Measurements from ENCODE around the gene CD300LD.

CD300LD gene

DNA sequence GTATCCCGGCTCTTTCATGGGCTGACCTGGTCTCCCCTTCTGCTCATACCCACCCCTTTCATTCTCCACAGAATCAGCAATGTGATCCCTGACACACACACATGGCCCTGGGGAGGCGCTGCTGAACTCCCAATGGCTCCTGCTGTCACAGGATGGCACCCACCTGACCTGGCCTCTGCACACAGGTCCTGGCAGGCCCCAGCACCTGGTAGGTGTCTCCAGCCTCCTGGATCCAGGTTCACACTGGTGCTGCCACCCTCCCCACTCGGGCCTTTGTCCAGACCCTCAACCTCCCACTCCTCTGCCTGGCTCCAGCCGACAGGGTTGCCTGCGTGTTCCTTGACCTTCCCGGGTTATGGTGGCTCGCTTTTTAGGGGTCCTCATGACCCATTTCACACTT lies 44.8 kb downstream of the CD300LD start:
- DNase-seq (ENCODE audit: extremely low spot score, insufficient read length, low read depth) (no peak), FAIRE-seq (no peak)

DNA sequence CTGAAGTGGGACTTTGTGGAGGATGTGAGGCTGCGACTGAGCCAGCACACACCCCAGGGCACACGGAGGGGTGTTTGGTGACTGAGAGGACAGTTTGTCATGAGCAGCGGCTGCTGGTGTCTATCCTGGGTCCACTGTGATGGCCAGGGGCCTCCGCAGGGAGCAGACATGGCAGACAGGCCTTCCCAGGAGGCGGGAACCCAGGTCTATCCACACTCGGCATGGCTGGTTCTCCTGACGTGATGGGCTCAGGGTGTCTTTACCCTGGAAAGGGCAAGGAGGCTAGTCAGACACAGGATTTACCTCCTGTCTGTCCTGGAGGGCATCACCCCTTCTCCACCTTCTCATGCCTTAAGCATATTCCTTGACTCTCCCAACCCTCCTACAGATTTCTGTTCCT lies 45.5 kb downstream of the CD300LD start:
- DNase-seq (ENCODE audit: extremely low spot score, insufficient read length, low read depth) (no peak), FAIRE-seq (no peak)

DNA sequence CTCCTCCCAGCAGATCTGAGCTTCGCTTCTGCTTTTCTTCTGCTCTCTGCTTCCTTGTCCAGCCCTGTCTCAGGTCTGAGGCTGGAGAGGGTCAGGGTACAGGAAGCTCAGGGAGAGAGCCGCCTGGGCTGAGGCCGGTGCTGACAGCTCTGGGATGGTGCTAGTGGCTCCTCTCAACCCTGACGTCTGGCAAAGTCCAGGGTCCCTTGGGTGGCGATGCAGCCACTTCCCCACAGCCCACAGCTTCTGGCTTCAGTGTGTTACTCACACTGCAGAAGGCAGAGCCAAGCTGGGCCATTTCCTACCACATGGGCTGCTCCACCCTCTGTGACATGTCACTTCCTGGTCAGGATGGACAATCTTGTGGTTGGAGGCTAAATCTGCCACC lies 46.2 kb downstream of the CD300LD start, which contains the start of gene CD300C:
CD300C (minus strand) TSS at position 273 of the 388 bp plus-strand sequence. CDS start 333 bp downstream, outside the sequence.
- FAIRE-seq: no peak
- no peak for DNase-seq (ENCODE audit: extremely low spot score, insufficient read length, low read depth)

DNA sequence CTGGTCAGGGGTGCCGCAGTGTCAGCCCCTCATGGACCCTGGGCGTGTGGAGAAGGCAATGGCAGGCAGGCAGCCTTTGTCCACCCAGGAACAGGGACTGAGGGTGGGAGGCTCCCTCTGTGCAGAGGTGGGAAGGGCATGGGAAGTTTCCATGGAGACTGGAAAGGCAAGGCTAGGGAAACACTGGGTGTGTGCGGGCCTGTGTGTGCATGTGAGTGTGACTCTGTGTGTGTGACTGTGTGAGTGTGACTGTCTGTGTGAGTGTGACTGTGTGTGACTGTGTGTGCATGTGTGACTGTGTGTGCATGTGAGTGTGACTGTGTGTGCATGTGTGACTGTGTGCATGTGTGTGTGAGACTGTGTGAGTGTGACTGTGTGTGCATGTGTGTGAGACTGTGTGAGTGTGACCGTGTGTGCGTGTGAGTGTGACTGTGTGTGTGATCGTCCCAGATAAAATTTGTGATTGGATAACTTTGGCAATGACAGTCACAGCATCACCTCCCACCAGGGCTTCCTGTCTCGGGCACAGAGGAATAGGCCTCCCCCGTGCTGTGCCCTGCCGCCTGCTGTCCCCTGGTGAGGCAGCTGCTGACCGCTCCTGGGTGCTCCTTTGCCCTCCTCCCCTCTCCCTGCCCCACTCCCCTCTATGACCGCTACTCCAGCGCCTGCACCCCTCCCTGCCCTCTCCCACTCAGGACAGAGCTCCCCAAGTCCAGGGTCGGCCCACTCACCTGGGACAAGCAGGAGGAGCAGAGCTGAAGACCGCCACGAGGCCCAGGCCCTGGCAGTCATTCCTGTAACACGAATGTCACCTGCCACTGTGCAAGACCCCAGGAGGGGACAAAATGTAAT lies 46.9 kb downstream of the CD300LD start:
- FAIRE-seq: peak; percentile 33
- no peak for DNase-seq (ENCODE audit: extremely low spot score, insufficient read length, low read depth)

- FAIRE-seq (no peak), DNase-seq (ENCODE audit: extremely low spot score, insufficient read length, low read depth) (no peak)
Observed at GRCh38 chr17:74543891-74544760, 48.0 kb downstream of the CD300LD start.

- no peak for DNase-seq (ENCODE audit: extremely low spot score, insufficient read length, low read depth)
- FAIRE-seq: no peak
Observed at GRCh38 chr17:74543406-74543805, 48.7 kb downstream of the CD300LD start.

GRCh38 chr17:74542727-74543383 lies 49.2 kb downstream of the CD300LD start:
- FAIRE-seq (no peak), DNase-seq (ENCODE audit: extremely low spot score, insufficient read length, low read depth) (no peak)

DNA sequence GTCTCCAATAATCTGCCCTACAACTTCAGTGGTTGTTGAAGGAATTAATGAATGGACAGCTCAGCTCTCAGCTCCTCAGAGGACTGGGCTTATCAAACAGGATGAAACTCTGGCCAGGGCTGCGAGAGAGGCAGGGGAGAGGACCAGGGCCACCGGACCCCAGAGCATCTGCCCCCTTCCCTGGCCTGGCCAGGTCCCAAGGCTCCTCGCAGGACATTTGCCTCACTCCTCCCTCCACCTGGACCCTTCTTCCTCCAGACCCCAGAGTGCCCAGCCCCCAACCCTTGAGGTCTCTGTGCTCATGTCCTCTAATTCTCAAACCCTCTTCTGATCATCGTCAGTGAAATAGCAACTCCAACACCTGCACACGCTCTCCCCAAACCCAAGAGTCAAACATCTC lies 49.9 kb downstream of the CD300LD start:
- FAIRE-seq: no peak

DNA sequence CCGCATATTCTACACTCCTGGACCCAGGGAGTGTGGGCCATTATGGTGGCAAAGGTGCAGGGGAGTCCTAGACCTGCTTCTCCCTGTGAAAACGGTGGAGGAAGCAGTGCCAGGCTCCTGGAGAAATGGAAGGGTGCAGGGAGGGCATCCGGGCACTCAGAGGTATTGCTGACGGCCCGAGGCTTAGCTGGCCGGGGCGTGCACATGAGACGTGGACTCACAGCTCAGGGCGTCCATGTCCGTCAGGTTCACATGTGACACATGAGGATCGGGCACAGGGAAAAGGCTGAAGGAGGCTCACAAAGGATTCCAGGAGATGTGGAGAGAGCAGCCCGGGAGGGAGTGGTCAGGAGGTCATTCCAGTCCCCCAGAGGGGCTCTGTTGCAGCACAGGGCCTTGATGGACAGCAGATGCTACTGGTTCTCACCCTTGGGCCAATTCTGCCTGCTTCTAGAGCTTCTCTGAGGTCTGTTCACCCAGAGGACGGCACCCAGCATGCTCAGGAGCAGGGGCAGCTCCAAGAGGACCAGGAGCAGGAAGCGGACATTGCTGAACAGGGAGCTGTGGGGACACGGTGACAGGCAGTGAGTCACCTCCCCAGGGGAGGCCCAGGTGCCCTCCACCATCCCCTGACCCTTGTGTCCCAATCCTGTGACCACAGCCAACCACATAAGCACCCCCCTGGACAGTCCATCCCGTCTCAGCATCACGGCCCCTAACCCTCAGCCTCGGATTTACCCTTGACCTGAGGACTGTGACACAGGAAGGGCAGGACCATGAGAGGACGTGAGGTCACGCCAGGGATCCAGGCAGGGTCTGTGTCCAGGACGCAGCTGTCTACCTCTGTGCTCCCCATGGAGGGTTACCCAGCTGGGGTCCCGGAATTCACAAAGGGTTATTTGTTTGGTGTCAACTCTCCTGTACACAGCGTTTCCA lies 50.6 kb downstream of the CD300LD start:
- FAIRE-seq (no peak), DNase-seq (ENCODE audit: extremely low spot score, insufficient read length, low read depth) (no peak)

More for the DNA sequence above, 49.9 kb downstream of the CD300LD start:
- no peak for DNase-seq (ENCODE audit: extremely low spot score, insufficient read length, low read depth)

- FAIRE-seq: no peak
- DNase-seq (ENCODE audit: extremely low spot score, insufficient read length, low read depth): no peak
Observed at GRCh38 chr17:74539281-74539820, 52.7 kb downstream of the CD300LD start.

GRCh38 chr17:74536890-74537289 lies 55.2 kb downstream of the CD300LD start:
- no peak for FAIRE-seq

DNA sequence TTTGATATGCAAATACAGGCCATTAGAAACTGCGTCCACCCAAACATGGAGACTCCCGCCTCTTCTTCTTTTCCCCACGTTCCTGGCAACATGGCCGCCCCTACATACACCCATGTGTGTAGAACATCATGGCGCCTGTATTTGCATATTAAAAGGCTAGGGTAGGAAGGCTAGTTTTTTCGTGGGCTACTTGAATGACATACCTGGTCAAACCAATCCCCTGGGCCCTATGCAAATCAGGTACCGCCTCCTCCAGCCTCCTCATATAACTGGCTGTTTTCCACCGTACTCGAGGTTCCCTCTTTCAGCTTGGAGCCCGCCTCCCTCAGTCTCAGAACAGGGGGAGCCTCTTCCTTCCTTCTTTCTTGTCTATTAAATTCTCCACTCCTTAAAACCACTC lies 60.0 kb downstream of the CD300LD start:
- FAIRE-seq (peak; percentile 81), DNase-seq (ENCODE audit: extremely low spot score, insufficient read length, low read depth) (no peak)

More at GRCh38 chr17:74536890-74537289, 55.2 kb downstream of the CD300LD start:
- DNase-seq (ENCODE audit: extremely low spot score, insufficient read length, low read depth): no peak

DNA sequence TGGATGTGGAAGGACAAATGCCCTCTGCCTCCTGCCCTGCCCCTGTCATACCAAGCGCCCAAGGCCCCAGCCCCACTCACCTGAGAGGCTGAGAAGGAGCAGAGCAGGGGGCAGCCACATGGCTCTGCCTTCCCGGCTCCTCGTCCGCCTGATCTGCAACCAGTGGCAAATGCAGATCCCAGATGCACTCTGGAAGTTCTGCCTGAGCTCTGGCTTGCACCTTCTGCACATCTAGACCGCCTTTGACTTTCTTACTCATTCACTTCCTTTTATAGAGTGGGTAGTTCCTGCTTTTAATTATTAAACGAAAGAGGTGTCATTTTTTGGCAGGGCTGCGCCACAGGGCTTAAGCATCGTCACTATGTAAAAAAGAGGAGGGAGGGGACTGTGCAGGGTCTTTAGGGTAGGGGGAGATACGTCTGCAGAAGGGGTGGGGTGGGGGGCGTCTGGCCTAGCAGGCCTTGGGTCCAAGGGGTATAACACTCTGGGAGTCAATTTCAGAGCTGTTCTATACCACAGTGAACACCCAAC lies 60.8 kb downstream of the CD300LD start, which contains the start of gene CD300LB:
CD300LB (minus strand) TSS at position 245 of the 531 bp plus-strand sequence; CDS start at position 120, 125 bp downstream.
- DNase-seq (ENCODE audit: extremely low spot score, insufficient read length, low read depth): peak; percentile 33
- FAIRE-seq: peak; percentile 86

DNA sequence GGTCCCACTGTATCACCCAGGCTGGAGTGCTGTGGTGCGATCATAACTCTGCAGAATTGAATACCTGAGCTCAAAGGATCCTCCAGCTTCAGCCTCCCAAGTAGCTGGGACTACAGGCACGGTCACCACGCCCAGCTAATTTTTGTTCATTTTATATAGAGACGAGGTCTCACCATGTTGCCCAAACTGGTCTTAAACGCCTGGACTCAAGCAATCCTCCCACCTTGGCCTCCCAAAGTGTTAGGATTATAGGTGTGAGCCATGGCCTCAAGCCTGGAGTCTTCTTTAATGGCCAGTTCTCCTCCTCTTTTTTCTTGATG lies 61.3 kb downstream of the CD300LD start:
- FAIRE-seq (no peak), DNase-seq (ENCODE audit: extremely low spot score, insufficient read length, low read depth) (no peak)

Data from GM18507 (cell line).